C4-2B (cell line): ENCODE measurements around the gene PTH1R.

Experiments
- CTCF ChIP-seq: fragments of 450-650 bp; conservative IDR thresholded peaks from 2 replicates; pipeline ENCODE4 v1.5.1; 2017; ENCODE audit warnings: mild to moderate bottlenecking
- ZFX ChIP-seq: fragments of 450-650 bp; IDR thresholded peaks from 2 replicates; pipeline ENCODE4 v1.6.1; 2017

- TF ChIP-seq CTCF (no peak), ZFX (no peak)
These were observed 43.9 kb upstream of the PTH1R start for GRCh38 chr3:46833346-46834300.
